ENCODE data around the gene GALK1.

Gene GALK1

GRCh38 chr17:75799402-75799801 lies 34.4 kb upstream of the GALK1 start:
- H3K4me1 Mint-ChIP-seq: peaks cover 2% of the 10 kb centered on the region
- H3K27ac Mint-ChIP-seq: no peak overlapping the region
- ATAC-seq (ENCODE audit: low read depth) (no peak), DNase-seq (ENCODE audit: low spot score in 2 of 2) (no peak)
- H3K4me3 Mint-ChIP-seq: no peak overlapping the region
- no peaks in the 10 kb centered on the region for H3K9me3 Mint-ChIP-seq
- H3K27me3 Mint-ChIP-seq: no peaks in the 10 kb centered on the region
- peaks cover 11% of the 10 kb centered on the region for H3K36me3 Mint-ChIP-seq

GRCh38 chr17:75795820-75796607 lies 31.0 kb upstream of the GALK1 start:
- H3K9me3 Mint-ChIP-seq: no peaks in the 10 kb centered on the region
- no peak overlapping the region for H3K4me3 Mint-ChIP-seq
- H3K4me1 Mint-ChIP-seq: peaks cover 5% of the 10 kb centered on the region
- ATAC-seq (ENCODE audit: low read depth) (no peak), DNase-seq (ENCODE audit: low spot score in 2 of 2) (no peak)
- H3K36me3 Mint-ChIP-seq: peaks cover 15% of the 10 kb centered on the region
- H3K27me3 Mint-ChIP-seq: no peaks in the 10 kb centered on the region
- no peak overlapping the region for H3K27ac Mint-ChIP-seq

- ATAC-seq (ENCODE audit: low read depth): no peak
- Mint-ChIP-seq H3K4me1 (peaks cover 3% of the 10 kb centered on the region), H3K36me3 (peaks cover 7% of the 10 kb centered on the region), H3K27me3 (no peaks in the 10 kb centered on the region), H3K27ac (peak overlapping the region; percentile 58), H3K9me3 (no peaks in the 10 kb centered on the region), H3K4me3 (no peak overlapping the region)
- DNase-seq (ENCODE audit: low spot score in 2 of 2): no peak
These were observed 28.5 kb upstream of the GALK1 start for GRCh38 chr17:75793460-75793859.

- no peak for DNase-seq (ENCODE audit: low spot score in 2 of 2)
- H3K9me3 Mint-ChIP-seq: no peaks in the 10 kb centered on the region
- ATAC-seq (ENCODE audit: low read depth): no peak
- H3K27ac Mint-ChIP-seq: no peak overlapping the region
- no peaks in the 10 kb centered on the region for H3K27me3 Mint-ChIP-seq
- peaks cover 4% of the 10 kb centered on the region for H3K36me3 Mint-ChIP-seq
- H3K4me1 Mint-ChIP-seq: peaks cover 4% of the 10 kb centered on the region
- no peak overlapping the region for H3K4me3 Mint-ChIP-seq
These were observed 26.3 kb upstream of the GALK1 start for GRCh38 chr17:75791254-75791653.

GRCh38 chr17:75785016-75785890 lies 20.3 kb upstream of the GALK1 start:
- DNase-seq (ENCODE audit: low spot score in 2 of 2): peak; percentile 87 to 90
- no peaks in the 10 kb centered on the region for H3K27me3 Mint-ChIP-seq
- H3K4me3 Mint-ChIP-seq: peak overlapping the region; percentile 94
- no peaks in the 10 kb centered on the region for H3K36me3 Mint-ChIP-seq
- H3K27ac Mint-ChIP-seq: peak overlapping the region; percentile 100
- H3K9me3 Mint-ChIP-seq: no peaks in the 10 kb centered on the region
- H3K4me1 Mint-ChIP-seq: peaks cover 17% of the 10 kb centered on the region
- peak; percentile 67 for ATAC-seq (ENCODE audit: low read depth)

GRCh38 chr17:75784473-75785015 lies 19.6 kb upstream of the GALK1 start, which contains the start of gene UNK:
TSS of gene UNK (plus strand) at chr17:75784806. CDS start at chr17:75784881, 75 bp downstream.
- peak within 1 kb of the TSS; percentile 94 for H3K4me3 Mint-ChIP-seq

GRCh38 chr17:75783803-75784472 lies 18.9 kb upstream of the GALK1 start:
- Mint-ChIP-seq H3K27me3 (no peaks in the 10 kb centered on the region), H3K36me3 (peaks cover 3% of the 10 kb centered on the region), H3K27ac (peak overlapping the region; percentile 100), H3K4me3 (peak overlapping the region; percentile 94), H3K4me1 (peaks cover 22% of the 10 kb centered on the region), H3K9me3 (no peaks in the 10 kb centered on the region)
- DNase-seq (ENCODE audit: low spot score in 2 of 2) (no peak), ATAC-seq (ENCODE audit: low read depth) (no peak)

More at GRCh38 chr17:75784473-75785015, 19.6 kb upstream of the GALK1 start, which contains the start of gene UNK:
- no peaks in the 10 kb centered on the region for H3K9me3 Mint-ChIP-seq
- peak; percentile 62 for ATAC-seq (ENCODE audit: low read depth)
- H3K4me1 Mint-ChIP-seq: peaks cover 21% of the 10 kb centered on the region
- H3K36me3 Mint-ChIP-seq: peaks cover 2% of the 10 kb centered on the region
- no peaks in the 10 kb centered on the region for H3K27me3 Mint-ChIP-seq
- DNase-seq (ENCODE audit: low spot score in 2 of 2): peak; percentile 92 to 94
- H3K27ac Mint-ChIP-seq: peak within 1 kb of the TSS; percentile 100

- DNase-seq (ENCODE audit: low spot score in 2 of 2): peak in 1 of 2 donors; percentile 56
- Mint-ChIP-seq H3K27ac (peak overlapping the region; percentile 100), H3K4me3 (peak overlapping the region; percentile 94), H3K4me1 (peaks cover 24% of the 10 kb centered on the region), H3K36me3 (peaks cover 10% of the 10 kb centered on the region), H3K9me3 (no peaks in the 10 kb centered on the region), H3K27me3 (no peaks in the 10 kb centered on the region)
- peak; percentile 21 for ATAC-seq (ENCODE audit: low read depth)
These were observed 18.2 kb upstream of the GALK1 start for GRCh38 chr17:75783069-75783783.

- Mint-ChIP-seq H3K9me3 (no peaks in the 10 kb centered on the region), H3K27ac (peak overlapping the region; percentile 100), H3K4me1 (peaks cover 28% of the 10 kb centered on the region), H3K4me3 (peak overlapping the region; percentile 96), H3K27me3 (no peaks in the 10 kb centered on the region), H3K36me3 (peaks cover 15% of the 10 kb centered on the region)
- no peak for DNase-seq (ENCODE audit: low spot score in 2 of 2)
- no peak for ATAC-seq (ENCODE audit: low read depth)
These were observed 15.2 kb upstream of the GALK1 start for GRCh38 chr17:75779987-75780889.

GRCh38 chr17:75779250-75779986 lies 14.4 kb upstream of the GALK1 start:
- Mint-ChIP-seq H3K9me3 (no peaks in the 10 kb centered on the region), H3K4me3 (peak overlapping the region; percentile 96), H3K36me3 (peaks cover 15% of the 10 kb centered on the region), H3K27ac (peak overlapping the region; percentile 100), H3K27me3 (no peaks in the 10 kb centered on the region), H3K4me1 (peaks cover 26% of the 10 kb centered on the region)
- DNase-seq (ENCODE audit: low spot score in 2 of 2) (peak; percentile 89 to 92), ATAC-seq (ENCODE audit: low read depth) (peak; percentile 64)

- Mint-ChIP-seq H3K9me3 (no peaks in the 10 kb centered on the region), H3K27ac (peak overlapping the region; percentile 100), H3K36me3 (peaks cover 15% of the 10 kb centered on the region), H3K4me1 (peaks cover 27% of the 10 kb centered on the region), H3K27me3 (no peaks in the 10 kb centered on the region), H3K4me3 (peak overlapping the region; percentile 96)
- ATAC-seq (ENCODE audit: low read depth) (peak; percentile 15), DNase-seq (ENCODE audit: low spot score in 2 of 2) (peak in 1 of 2 donors; percentile 64)
These were observed 13.9 kb upstream of the GALK1 start for GRCh38 chr17:75778861-75779249.
